Non-pigmented ciliary epithelial cell (primary cell): ENCODE measurements around the gene RPL10A.
A peak's percentile ranks its signal among the peaks of the same experiment; 100 is the strongest.
"Not testable (repeated sequence)": the region's sequence is repeated elsewhere in the genome, so short reads cannot be mapped to it uniquely, and the experiment has no call there.

Source experiments
- DNase-seq: peaks from one replicate; pipeline ENCODE4 v3.0.0-alpha.2; 2010; ENCODE audit warnings: low read depth

Gene RPL10A

GRCh38 chr6:35468181-35468979 is at the start of gene RPL10A:
Gene RPL10A, plus strand, starts transcription at chr6:35468401. Its CDS starts 34 bp downstream, at chr6:35468435.
- peak; percentile 78 for DNase-seq

- DNase-seq, result peak; percentile 34
These were observed 48.8 kb upstream of the RPL10A start for GRCh38 chr6:35419417-35419816.

GRCh38 chr6:35419961-35420360 is 48.2 kb upstream of the RPL10A start:
- DNase-seq, result no peak

- DNase-seq, result peak; percentile 95
These were observed 42.9 kb upstream of the RPL10A start for GRCh38 chr6:35425284-35425683.

- DNase-seq, result no peak
These were observed 42.1 kb upstream of the RPL10A start for GRCh38 chr6:35426074-35426473.

GRCh38 chr6:35427435-35427834 is 40.8 kb upstream of the RPL10A start:
- no peak for DNase-seq

GRCh38 chr6:35427851-35428321 is 40.3 kb upstream of the RPL10A start:
- peak; percentile 53 for DNase-seq

- DNase-seq, result no peak
These were observed 39.6 kb upstream of the RPL10A start for GRCh38 chr6:35428421-35429149.

- no peak for DNase-seq
These were observed 38.7 kb upstream of the RPL10A start for GRCh38 chr6:35429463-35429862.

- no peak for DNase-seq
These were observed 35.9 kb upstream of the RPL10A start for GRCh38 chr6:35432291-35432690.

GRCh38 chr6:35432702-35433101 is 35.5 kb upstream of the RPL10A start:
- DNase-seq, result not testable (repeated sequence)

- DNase-seq, result no peak
These were observed 32.9 kb upstream of the RPL10A start for GRCh38 chr6:35435074-35435837.

GRCh38 chr6:35436071-35436857 is 31.9 kb upstream of the RPL10A start:
- no peak for DNase-seq

- not testable (repeated sequence) for DNase-seq
These were observed 29.7 kb upstream of the RPL10A start for GRCh38 chr6:35438378-35439065.

- no peak for DNase-seq
These were observed 28.9 kb upstream of the RPL10A start for GRCh38 chr6:35439308-35439707.

- no peak for DNase-seq
These were observed 27.0 kb upstream of the RPL10A start for GRCh38 chr6:35441205-35441604.

- DNase-seq, result no peak
These were observed 26.6 kb upstream of the RPL10A start for GRCh38 chr6:35441642-35442041.

GRCh38 chr6:35442693-35443092 is 25.5 kb upstream of the RPL10A start:
- DNase-seq, result no peak

GRCh38 chr6:35443341-35444030 is 24.7 kb upstream of the RPL10A start:
- DNase-seq, result no peak

GRCh38 chr6:35445691-35446090 is 22.5 kb upstream of the RPL10A start:
- no peak for DNase-seq
